GM23338 (cell line): ENCODE data around the gene NUAK2. TPM values are rescaled to one million over a fixed set of nuclear protein-coding genes. Genes with fewer than 3 reads are reported as not detected.

Source experiments
- ATAC-seq: fragments of 200-7000 bp; cut with Tn5 transposase; 3 replicates; pipeline ENCODE4 v1.9.1; 2020
- DNase-seq: peaks from one replicate; pipeline ENCODE4 v3.0.0-alpha.2; 2015; ENCODE audit warnings: low spot score
- H2AFZ ChIP-seq: fragments of 200-600 bp; sonication (generic); 2 replicates; pipeline ENCODE4 v1.8.0; 2016; ENCODE audit warnings: antibody characterized with exemption, mild to moderate bottlenecking, moderate library complexity
- H3F3A ChIP-seq: fragments of 200-600 bp; sonication (generic); replicated peaks from 2 replicates; pipeline ENCODE4 v1.8.0; 2017; ENCODE audit warnings: antibody characterized with exemption, mixed run types, low read depth
- H3K27ac ChIP-seq: fragments of 200-600 bp; sonication (generic); 2 replicates; pipeline ENCODE4 v1.6.1; 2016; ENCODE audit warnings: low read depth
- H3K27me3 ChIP-seq: fragments of 200-600 bp; sonication (generic); 2 replicates; pipeline ENCODE4 v1.8.0; 2016; ENCODE audit warnings: mild to moderate bottlenecking, mixed run types, moderate library complexity; ENCODE audit not compliant: insufficient read depth
- H3K36me3 ChIP-seq: fragments of 200-600 bp; sonication (generic); 2 replicates; pipeline ENCODE4 v1.8.0; 2016; ENCODE audit warnings: mild to moderate bottlenecking; ENCODE audit not compliant: insufficient read depth
- H3K4me1 ChIP-seq: fragments of 200-600 bp; sonication (generic); 2 replicates; pipeline ENCODE4 v1.8.0; 2016; ENCODE audit warnings: mild to moderate bottlenecking, moderate library complexity; ENCODE audit not compliant: insufficient read depth
- H3K4me2 ChIP-seq: fragments of 200-600 bp; sonication (generic); 2 replicates; pipeline ENCODE4 v1.7.1; 2017; ENCODE audit warnings: mixed run types
- H3K4me3 ChIP-seq: fragments of 200-600 bp; sonication (generic); 2 replicates; pipeline ENCODE4 v1.6.1; 2016; ENCODE audit warnings: mixed run types
- H3K79me2 ChIP-seq: fragments of 200-600 bp; sonication (generic); replicated peaks from 2 replicates; pipeline ENCODE4 v1.8.0; 2017; ENCODE audit warnings: mild to moderate bottlenecking; ENCODE audit not compliant: insufficient read depth
- H3K9me2 ChIP-seq: fragments of 200-600 bp; sonication (generic); 2 replicates; pipeline ENCODE4 v1.8.0; 2017; ENCODE audit not compliant: insufficient read depth
- H4K20me1 ChIP-seq: fragments of 200-600 bp; sonication (generic); replicated peaks from 2 replicates; pipeline ENCODE4 v1.8.0; 2017; ENCODE audit warnings: mild to moderate bottlenecking; ENCODE audit not compliant: insufficient read depth
- H3K27ac Mint-ChIP-seq: 2 replicates; pipeline ENCODE4 v1.8.0; 2020; ENCODE audit warnings: inconsistent platforms, mild to moderate bottlenecking, moderate library complexity, mixed read lengths
- H3K27me3 Mint-ChIP-seq: 3 replicates; pipeline ENCODE4 v1.8.0; 2022; ENCODE audit warnings: low read depth, mild to moderate bottlenecking, moderate library complexity, mixed read lengths, inconsistent platforms; ENCODE audit not compliant: insufficient read depth, poor library complexity
- H3K36me3 Mint-ChIP-seq: 3 replicates; pipeline ENCODE4 v1.8.0; 2021; ENCODE audit warnings: low read depth, mild to moderate bottlenecking, inconsistent platforms, moderate library complexity, mixed read lengths
- H3K4me1 Mint-ChIP-seq: 3 replicates; pipeline ENCODE4 v1.8.0; 2020; ENCODE audit warnings: mild to moderate bottlenecking, inconsistent platforms, mixed read lengths
- H3K4me3 Mint-ChIP-seq: 3 replicates; pipeline ENCODE4 v1.8.0; 2021; ENCODE audit warnings: moderate library complexity, mild to moderate bottlenecking, inconsistent platforms, mixed read lengths
- H3K9me3 Mint-ChIP-seq: 3 replicates; pipeline ENCODE4 v1.8.0; 2020; ENCODE audit warnings: moderate library complexity, mild to moderate bottlenecking, inconsistent platforms, mixed read lengths
- CREB1 ChIP-seq: fragments of 250-450 bp; sonication (Bioruptor Pico); IDR thresholded peaks from 2 replicates; pipeline ENCODE4 v1.5.0; 2020; ENCODE audit warnings: low read depth, mild to moderate bottlenecking, moderate library complexity
- CTCF ChIP-seq, 2 experiments: fragments of 200-600 bp in 1 of 2; sonication (generic) in 1 of 2; conservative IDR thresholded peaks; 2 replicates each; pipeline versions ENCODE4 v1.5.1 to v1.6.1; 2016 to 2017; ENCODE audit warnings: antibody characterized with exemption in 2 of 2, low read depth in 2 of 2, mild to moderate bottlenecking in 2 of 2, moderate library complexity in 1 of 2
- ETS1 ChIP-seq: IDR thresholded peaks from 2 replicates; pipeline ENCODE4 v1.6.1; 2016; ENCODE audit warnings: antibody characterized with exemption
- EZH2 ChIP-seq: fragments of 200-600 bp; sonication (generic); IDR thresholded peaks from one replicate; pipeline ENCODE4 v1.8.0; 2017; ENCODE audit warnings: antibody characterized with exemption, mild to moderate bottlenecking, low read depth; ENCODE audit not compliant: unreplicated experiment
- EZH2phosphoT487 ChIP-seq: fragments of 200-600 bp; sonication (generic); IDR thresholded peaks from one replicate; pipeline ENCODE4 v1.8.1; 2018; ENCODE audit warnings: antibody characterized with exemption; ENCODE audit not compliant: unreplicated experiment
- JUNB ChIP-seq: IDR thresholded peaks from one replicate; pipeline ENCODE4 v1.6.1; 2016; ENCODE audit warnings: antibody characterized with exemption; ENCODE audit not compliant: unreplicated experiment
- NANOG ChIP-seq: IDR thresholded peaks from 2 replicates; pipeline ENCODE4 v1.6.1; 2016; ENCODE audit warnings: antibody characterized with exemption, borderline replicate concordance
- REST ChIP-seq: IDR thresholded peaks from one replicate; pipeline ENCODE4 v1.6.1; 2018; ENCODE audit warnings: antibody characterized with exemption; ENCODE audit not compliant: unreplicated experiment
- STAT1 ChIP-seq: IDR thresholded peaks from one replicate; pipeline ENCODE4 v1.6.1; 2016; ENCODE audit warnings: antibody characterized with exemption; ENCODE audit not compliant: unreplicated experiment
- ZNF114 ChIP-seq: fragments of 250-450 bp; sonication (Bioruptor Pico); IDR thresholded peaks from 2 replicates; pipeline ENCODE4 v1.5.0; 2020; ENCODE audit warnings: mild to moderate bottlenecking, moderate library complexity
- ZNF331 ChIP-seq: fragments of 250-450 bp; sonication (Bioruptor Pico); IDR thresholded peaks from 2 replicates; pipeline ENCODE4 v1.5.0; 2020; ENCODE audit warnings: low read depth, mild to moderate bottlenecking, moderate library complexity
- ZNF462 ChIP-seq: fragments of 250-450 bp; sonication (Bioruptor Pico); IDR thresholded peaks from 2 replicates; pipeline ENCODE4 v1.5.0; 2020; ENCODE audit warnings: mild to moderate bottlenecking, moderate library complexity
- polyA plus RNA-seq: library from polyadenylated mRNA; unstranded; fragments of >200 nt; fragmentation: Nextera tagmentation; extraction: Ambion mirVana; gene quantifications from 2 replicates; pipeline ENCODE4 v1.2.1, GENCODE V29; 2016
- total RNA-seq: library from RNA; depleted of rRNA; stranded (reverse); fragments of >200 nt; shearing (Covaris generic); gene quantifications from 2 replicates; pipeline ENCODE4 v1.2.3, GENCODE V29; 2014

Gene NUAK2
- total and polyA plus RNA-seq, 2 experiments from 2014 or later = 7.8 to 15.3 TPM

- TF ChIP-seq CTCF (conservative IDR thresholded peaks at IDR 0.05; ENCODE audit: low read depth in 2 of 2) = no peak
- TF ChIP-seq ETS1 = no peak
- TF ChIP-seq STAT1 = no peak
- no peak for TF ChIP-seq ZNF114 (CRISPR knock-in tag)
- TF ChIP-seq JUNB = no peak
- TF ChIP-seq ZNF331 = no peak
Measured at GRCh38 chr1:205342986-205343385, 21.4 kb upstream of the NUAK2 start (continued).

- no peak for DNase-seq
- Histone ChIP-seq H2AFZ (no peak overlapping the region), H3K4me2 (no peak overlapping the region), H3K4me1 (peaks cover 15% of the 10 kb centered on the region; the same call in 1 of the 2 replicates), H3K4me3 (no peak overlapping the region), H3K27me3 (peaks cover 40% of the 10 kb centered on the region), H3K27ac (no peak overlapping the region), H3K79me2 (no peaks in the 10 kb centered on the region), H3K9me2 (no peaks in the 10 kb centered on the region), H3F3A (peaks cover 10% of the 10 kb centered on the region; the same call in 1 of the 2 replicates), H3K36me3 (no peaks in the 10 kb centered on the region), H4K20me1 (no peaks in the 10 kb centered on the region)
- Mint-ChIP-seq H3K4me1 (peaks cover 23% of the 10 kb centered on the region), H3K27ac (no peak overlapping the region), H3K36me3 (no peaks in the 10 kb centered on the region), H3K27me3 (peaks cover 55% of the 10 kb centered on the region), H3K4me3 (no peak overlapping the region), H3K9me3 (no peaks in the 10 kb centered on the region)
- no peak for ATAC-seq
- TF ChIP-seq JUNB = no peak
- no peak for TF ChIP-seq ZNF114 (CRISPR knock-in tag)
- TF ChIP-seq EZH2phosphoT487 = no peak
- no peak for TF ChIP-seq EZH2
- no peak for TF ChIP-seq NANOG
- TF ChIP-seq ZNF331 = no peak
- no peak for TF ChIP-seq ZNF462 (CRISPR knock-in tag)
- no peak for TF ChIP-seq CREB1 (CRISPR knock-in tag)
- no peak for TF ChIP-seq STAT1
- TF ChIP-seq REST = no peak
Measured at GRCh38 chr1:205340676-205341075, 19.1 kb upstream of the NUAK2 start.
